CD4-positive, alpha-beta T cell treated with Interleukin-15 for 1 hour (primary cell): ENCODE measurements around the gene SHD.
"Not testable (repeated sequence)": the region's sequence is repeated elsewhere in the genome, so short reads cannot be mapped to it uniquely, and the experiment has no call there.

ENCODE experiments used
- DNase-seq: peaks from one replicate; pipeline ENCODE4 v3.0.0-alpha.2; 2020

SHD gene

DNA sequence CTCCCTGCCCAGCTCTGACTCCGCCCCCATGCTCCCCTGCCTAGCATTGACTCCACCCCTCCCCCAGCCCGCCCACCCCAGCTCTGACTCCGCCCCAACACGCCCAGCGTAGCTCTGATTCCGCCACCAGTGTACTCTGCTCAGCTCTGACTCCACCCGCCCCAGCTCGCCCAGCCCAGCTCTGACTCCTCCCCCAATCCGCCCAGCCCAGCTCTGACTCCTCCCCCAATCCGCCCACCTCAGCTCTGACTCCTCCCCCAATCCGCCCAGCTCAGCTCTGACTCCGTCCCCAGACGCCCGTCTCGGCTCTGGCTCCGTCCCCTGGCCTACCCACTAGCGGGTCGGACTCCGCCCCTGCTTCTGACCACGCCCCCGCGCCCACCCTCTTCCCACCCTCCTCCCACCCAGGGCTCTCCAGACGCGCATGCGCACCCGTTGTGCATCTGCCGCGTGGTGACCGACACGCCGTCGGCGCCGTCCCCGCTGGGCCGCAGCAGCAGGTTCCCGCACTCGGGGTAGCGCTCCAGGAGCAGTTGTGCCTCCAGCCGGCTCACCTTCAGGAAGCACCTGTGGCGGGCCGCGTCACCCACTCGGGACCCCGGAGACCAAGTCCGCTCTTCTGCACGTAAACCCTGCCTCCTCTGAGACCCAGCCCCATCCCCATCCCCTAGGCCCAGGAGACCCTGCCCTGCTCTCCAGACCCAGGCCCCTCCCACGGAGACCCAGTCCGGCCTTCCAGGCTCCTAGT lies 49.4 kb downstream of the SHD start:
- peak; percentile 96 for DNase-seq

DNA sequence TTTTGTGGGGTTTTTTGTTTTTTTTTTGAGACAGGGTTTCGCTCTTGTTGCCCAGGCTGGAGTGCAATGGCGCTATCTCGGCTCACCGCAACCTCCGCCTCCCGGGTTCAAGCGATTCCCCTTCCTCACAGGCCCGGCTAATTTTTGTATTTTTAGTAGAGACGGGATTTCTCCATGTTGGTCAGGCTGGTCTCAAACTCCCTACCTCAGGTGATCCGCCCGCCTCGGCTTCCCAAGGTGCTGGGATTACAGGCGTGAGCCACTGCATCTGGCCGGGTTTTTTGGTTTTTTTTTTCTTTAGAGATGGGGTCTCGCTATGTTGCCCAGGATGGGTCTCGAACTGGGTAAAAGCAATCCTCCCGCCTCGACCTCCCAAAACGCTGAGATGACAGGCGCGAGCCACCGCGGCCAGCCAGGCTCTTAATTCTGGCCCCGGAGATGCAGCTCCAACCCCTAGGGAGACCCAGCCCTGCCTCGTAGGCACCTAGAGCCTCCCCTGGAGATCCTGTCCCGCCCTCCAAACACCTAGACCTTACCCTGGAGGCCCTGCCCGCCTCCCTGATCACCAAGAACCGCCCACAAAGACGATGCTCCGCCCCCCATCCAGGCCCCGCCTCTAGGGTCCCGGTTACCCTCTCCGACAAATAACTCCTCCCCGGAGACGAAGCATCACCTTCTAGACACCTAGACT lies 50.1 kb downstream of the SHD start:
- not testable (repeated sequence) for DNase-seq

DNA sequence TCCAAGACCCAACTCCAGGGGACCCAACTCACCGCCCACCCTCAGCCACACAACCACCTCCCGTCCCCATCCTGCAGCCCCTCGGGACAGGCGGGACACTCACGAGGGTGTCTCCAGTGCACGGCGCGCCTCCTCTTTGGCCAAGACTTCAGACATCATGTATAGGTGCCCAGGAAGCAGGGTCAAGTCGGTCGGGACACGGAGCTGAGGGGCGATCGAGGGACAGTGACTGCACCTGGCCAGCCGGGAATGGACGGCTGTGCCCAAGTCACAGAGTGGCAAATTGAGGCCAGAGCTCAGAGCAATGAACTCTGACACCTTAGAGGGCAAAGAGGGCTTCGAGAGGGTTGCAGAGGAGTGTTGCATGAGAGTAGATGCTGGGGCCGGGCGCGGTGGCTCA lies 50.8 kb downstream of the SHD start:
- no peak for DNase-seq

DNA sequence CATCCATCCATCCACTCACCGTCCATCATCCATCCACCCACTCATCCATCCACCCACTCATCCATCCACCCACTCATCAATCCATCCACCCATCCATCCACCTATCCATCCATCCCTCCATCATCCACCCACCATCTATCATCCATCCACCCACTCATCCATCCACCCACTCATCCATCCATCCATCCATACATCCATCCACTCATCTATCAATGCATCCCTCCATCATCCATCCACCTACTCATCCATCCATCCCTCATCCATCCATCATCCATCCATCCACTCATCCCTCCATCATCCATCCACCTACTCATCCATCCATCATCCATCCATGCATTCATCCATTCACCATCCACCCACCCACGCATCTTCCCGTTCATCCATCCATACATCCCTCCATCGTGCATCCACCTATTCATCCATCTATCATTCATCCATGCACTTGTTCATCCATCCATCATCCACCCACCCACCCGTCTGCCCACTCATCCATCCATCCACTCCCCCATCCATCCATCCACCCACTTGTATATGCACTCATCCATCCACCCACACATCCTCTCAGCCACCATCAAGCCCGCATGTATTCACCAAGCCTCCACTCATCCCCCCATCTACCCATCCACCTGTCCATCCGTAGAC lies 56.0 kb downstream of the SHD start:
- DNase-seq: no peak

DNA sequence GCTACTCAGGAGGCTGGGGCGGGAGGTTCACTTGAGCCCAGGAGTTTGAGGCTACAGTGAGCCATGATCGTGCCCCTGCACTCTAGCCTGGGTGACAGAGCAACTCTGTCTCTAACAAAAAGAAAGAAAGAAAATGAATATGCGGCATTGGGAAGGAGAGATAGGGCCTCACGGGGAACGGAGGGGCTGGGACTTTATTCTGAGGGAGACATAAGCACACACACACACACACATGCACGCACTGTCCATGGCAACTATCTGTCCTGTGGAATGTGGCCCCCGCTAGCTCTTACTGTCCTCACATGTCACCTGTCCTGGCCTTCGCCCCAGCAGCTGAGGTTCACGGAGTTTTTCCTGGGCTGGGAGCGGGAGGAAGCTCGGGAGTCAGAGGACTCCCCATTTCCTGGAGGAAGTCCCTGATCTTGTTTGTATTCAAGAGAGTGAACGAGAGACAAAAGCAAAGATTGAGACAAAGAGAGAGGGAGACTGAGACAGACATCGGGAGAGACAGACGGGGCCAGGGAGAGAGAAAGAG lies 58.9 kb downstream of the SHD start:
- no peak for DNase-seq

DNA sequence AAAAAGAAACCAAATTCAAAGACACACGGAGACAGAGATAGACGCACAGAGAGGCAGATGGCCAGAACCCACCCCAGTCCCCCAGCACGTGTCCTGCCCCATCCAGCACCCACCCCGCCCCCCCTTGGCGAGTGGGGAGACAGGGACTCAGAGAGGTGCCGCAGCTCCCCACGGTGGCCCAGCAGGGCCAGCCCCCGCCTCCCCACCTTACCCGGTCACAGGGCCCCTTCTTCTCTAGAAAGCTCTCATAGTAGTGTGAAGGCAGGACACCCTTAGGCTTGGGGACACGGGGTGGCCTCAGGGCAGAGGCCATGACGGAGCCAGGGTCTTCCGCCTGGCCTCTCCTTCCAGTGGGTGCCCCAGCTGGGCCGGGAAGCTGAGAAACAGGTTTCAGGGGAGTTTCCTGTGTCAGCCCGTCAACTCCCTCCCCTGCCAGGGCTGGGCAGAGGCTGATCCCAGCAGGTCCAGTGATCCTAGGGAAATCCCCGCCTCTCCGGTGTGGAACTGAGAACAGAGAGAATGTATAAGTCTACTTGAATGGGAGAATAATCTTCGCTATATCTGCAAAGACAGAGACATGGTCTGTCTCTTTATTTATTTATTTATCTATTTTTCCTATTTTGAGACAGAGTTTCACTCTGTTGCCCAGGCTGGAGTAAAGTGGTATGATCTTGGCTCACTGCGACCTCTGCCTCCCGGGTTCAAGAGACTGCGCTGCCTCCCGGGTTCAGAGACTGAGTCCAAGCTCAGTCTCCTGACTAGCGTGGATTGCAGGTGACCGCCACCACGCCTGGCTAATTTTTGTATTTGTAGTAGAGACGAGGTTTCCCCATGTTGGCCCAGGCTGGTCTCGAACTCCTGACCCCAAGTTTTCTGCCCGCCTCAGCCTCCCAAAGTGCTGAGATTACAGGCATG lies 59.6 kb downstream of the SHD start, which contains the start of gene STAP2:
Gene STAP2, minus strand, starts transcription at position 387 of the 915 bp plus-strand sequence. Its CDS starts 74 bp downstream, at position 313.
- peak; percentile 24 for DNase-seq
